Caco-2 (cell line): ENCODE results near the gene BCL3. TPM values are rescaled to one million over a fixed set of nuclear protein-coding genes. Genes with fewer than 3 reads are reported as not detected.
A peak's percentile ranks its signal among the peaks of the same experiment; 100 is the strongest.

ENCODE experiments used
- BruUV-seq: library from RNA; stranded (reverse); fragments of 400-500 nt; replicated peaks from 2 replicates; lab custom pipeline; 2021; lab: Mats Ljungman, UMichigan
- CTCF ChIA-PET: fragments of 300-600 bp; sonication (Branson Sonifier 250); formaldehyde crosslinking; loops from one replicate; lab custom pipeline; 2022; ENCODE audit warnings: antibody characterized with exemption; lab: Charles Lee
- POLR2A ChIA-PET: fragments of 300-600 bp; sonication (Branson Sonifier 250); formaldehyde crosslinking; loops from one replicate; lab custom pipeline; 2022; ENCODE audit warnings: antibody characterized with exemption; lab: Charles Lee
- DNase-seq, 2 experiments: peaks; one replicate each; pipeline versions ENCODE4 v3.0.0 to v3.0.0-alpha.2; 2020 to 2022
- H3K27me3 ChIP-seq: replicated peaks from 2 replicates; pipeline ENCODE4 v1.6.0; 2011; ENCODE audit warnings: low read length; ENCODE audit not compliant: control insufficient read depth, insufficient read depth
- H3K36me3 ChIP-seq: 2 replicates; pipeline ENCODE4 v1.5.1; 2011; ENCODE audit warnings: low read length; ENCODE audit not compliant: control insufficient read depth, insufficient read depth
- H3K4me1 ChIP-seq: fragments of 250-450 bp; sonication (Bioruptor Pico); 2 replicates; pipeline ENCODE4 v1.5.1; 2020; ENCODE audit warnings: mild to moderate bottlenecking
- H3K4me3 ChIP-seq: 2 replicates; pipeline ENCODE4 v1.5.1; 2011; ENCODE audit warnings: low read depth, mild to moderate bottlenecking, control low read depth, low read length
- H3K9me3 ChIP-seq: fragments of 250-450 bp; sonication (Bioruptor Pico); 2 replicates; pipeline ENCODE4 v1.5.1; 2020; ENCODE audit warnings: mild to moderate bottlenecking, moderate library complexity
- H3K27ac Mint-ChIP-seq: one replicate; pipeline ENCODE4 v1.8.0; 2022; ENCODE audit warnings: mixed read lengths; ENCODE audit not compliant: unreplicated experiment
- H3K27me3 Mint-ChIP-seq: one replicate; pipeline ENCODE4 v1.8.0; 2022; ENCODE audit warnings: mixed read lengths; ENCODE audit not compliant: insufficient read depth, unreplicated experiment
- H3K36me3 Mint-ChIP-seq: one replicate; pipeline ENCODE4 v1.8.0; 2022; ENCODE audit warnings: mild to moderate bottlenecking, mixed read lengths; ENCODE audit not compliant: insufficient read depth, unreplicated experiment
- H3K4me1 Mint-ChIP-seq: one replicate; pipeline ENCODE4 v1.8.0; 2022; ENCODE audit warnings: low read depth, mixed read lengths; ENCODE audit not compliant: unreplicated experiment
- H3K4me3 Mint-ChIP-seq: one replicate; pipeline ENCODE4 v1.8.0; 2022; ENCODE audit warnings: mild to moderate bottlenecking, moderate library complexity, mixed read lengths; ENCODE audit not compliant: unreplicated experiment
- H3K9me3 Mint-ChIP-seq: one replicate; pipeline ENCODE4 v1.8.0; 2022; ENCODE audit warnings: mixed read lengths; ENCODE audit not compliant: unreplicated experiment
- intact Hi-C: fragments of 100-400 bp; cut with micrococcal nuclease; formaldehyde crosslinking; loops from one replicate; pipeline ENCODE4 v1.10.0; 2022; ENCODE audit not compliant: unreplicated experiment
- total RNA-seq: library from RNA; stranded (reverse); gene quantifications from 2 replicates; pipeline ENCODE4 v1.2.3, GENCODE V29; 2022
- TF ChIP-seq, protein P1 (sequence below), 2 experiments: fragments of 200-600 bp in 1 of 2; IDR thresholded peaks; 1 replicate in 1 of 2; 2 replicates in 1 of 2; pipeline versions ENCODE4 v1.5.1 to v1.8.0; 2011 to 2022; ENCODE audit warnings: antibody characterized with exemption in 1 of 2, control low read depth in 1 of 2, inconsistent platforms in 1 of 2, low read depth in 1 of 2, low read length in 1 of 2, mild to moderate bottlenecking in 1 of 2, moderate library complexity in 1 of 2; ENCODE audit not compliant: insufficient read depth in 1 of 2, severe bottlenecking in 1 of 2, unreplicated experiment in 1 of 2

BCL3 gene
- total RNA-seq, 1 experiment from 2014 or later = 15.5 TPM

DNA sequence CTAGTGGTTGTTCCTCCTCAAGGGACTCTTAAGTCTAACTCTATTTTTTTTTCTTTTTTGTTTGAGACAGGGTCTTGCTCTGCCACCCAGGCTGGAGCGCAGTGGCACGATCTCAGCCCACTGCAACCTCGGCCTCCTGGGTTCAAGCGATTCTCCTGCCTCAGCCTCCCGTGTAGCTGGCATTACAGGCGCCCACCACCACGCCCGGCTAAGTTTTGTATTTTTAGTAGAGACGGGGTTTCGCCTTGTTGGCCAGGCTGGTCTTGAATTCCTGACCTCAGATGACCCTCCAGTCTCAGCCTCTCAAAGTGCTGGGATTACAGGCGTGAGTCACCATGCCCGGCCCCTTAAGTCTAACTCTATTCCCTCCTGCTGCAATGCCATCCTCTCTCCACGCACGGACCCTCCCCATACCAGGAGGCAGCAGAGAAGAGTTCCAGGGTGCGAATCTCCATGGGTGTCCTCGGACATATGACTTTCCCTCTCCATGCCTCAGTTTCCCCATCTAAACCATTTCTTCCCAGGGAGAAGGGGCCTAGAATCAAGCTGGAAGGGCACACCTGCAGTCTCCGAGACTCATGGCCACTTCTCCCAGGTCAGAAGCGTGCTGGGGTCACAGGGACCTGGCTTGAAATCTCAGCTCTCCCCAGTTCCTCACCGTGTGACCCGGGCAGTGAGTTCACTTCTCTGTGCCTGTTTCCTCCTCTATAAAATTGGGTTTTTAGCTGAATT lies 6.0 kb upstream of the BCL3 start:
- peak overlapping the region; percentile 44 for H3K4me3 Mint-ChIP-seq
- no peaks in the 10 kb centered on the region for H3K27me3 Mint-ChIP-seq

DNA sequence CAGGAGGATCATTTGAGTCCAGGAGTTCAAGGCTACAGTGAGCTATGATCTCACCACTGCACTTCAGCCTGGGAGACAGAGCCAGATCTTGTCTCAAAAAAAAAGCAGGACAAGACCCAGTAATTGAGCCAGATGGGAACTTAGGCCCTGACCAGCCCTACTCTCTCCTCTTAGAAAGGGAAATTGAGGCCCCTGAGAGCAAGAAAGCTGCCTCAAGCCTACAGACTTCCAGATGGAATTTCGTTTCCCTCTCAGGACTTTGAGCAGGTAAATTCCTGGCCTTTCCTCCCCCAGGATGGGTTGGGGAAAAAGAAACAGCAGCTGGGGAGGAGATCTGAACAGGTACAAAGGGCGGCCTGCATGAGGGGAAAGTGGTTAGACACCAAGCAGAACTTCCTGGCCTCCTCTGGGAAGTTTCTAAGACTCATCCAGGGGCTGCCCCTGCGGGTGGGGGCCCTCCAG lies 3.6 kb upstream of the BCL3 start:
- no peak overlapping the region for H3K4me3 Mint-ChIP-seq
- H3K4me1 Mint-ChIP-seq = peaks cover 39% of the 10 kb centered on the region
- H3K9me3 Mint-ChIP-seq = no peaks in the 10 kb centered on the region
- Histone ChIP-seq H3K4me3 (no peak overlapping the region), H3K9me3 (no peaks in the 10 kb centered on the region), H3K27me3 (no peaks in the 10 kb centered on the region), H3K4me1 (peaks cover 67% of the 10 kb centered on the region), H3K36me3 (no peaks in the 10 kb centered on the region)
- TF ChIP-seq, protein P1, sequence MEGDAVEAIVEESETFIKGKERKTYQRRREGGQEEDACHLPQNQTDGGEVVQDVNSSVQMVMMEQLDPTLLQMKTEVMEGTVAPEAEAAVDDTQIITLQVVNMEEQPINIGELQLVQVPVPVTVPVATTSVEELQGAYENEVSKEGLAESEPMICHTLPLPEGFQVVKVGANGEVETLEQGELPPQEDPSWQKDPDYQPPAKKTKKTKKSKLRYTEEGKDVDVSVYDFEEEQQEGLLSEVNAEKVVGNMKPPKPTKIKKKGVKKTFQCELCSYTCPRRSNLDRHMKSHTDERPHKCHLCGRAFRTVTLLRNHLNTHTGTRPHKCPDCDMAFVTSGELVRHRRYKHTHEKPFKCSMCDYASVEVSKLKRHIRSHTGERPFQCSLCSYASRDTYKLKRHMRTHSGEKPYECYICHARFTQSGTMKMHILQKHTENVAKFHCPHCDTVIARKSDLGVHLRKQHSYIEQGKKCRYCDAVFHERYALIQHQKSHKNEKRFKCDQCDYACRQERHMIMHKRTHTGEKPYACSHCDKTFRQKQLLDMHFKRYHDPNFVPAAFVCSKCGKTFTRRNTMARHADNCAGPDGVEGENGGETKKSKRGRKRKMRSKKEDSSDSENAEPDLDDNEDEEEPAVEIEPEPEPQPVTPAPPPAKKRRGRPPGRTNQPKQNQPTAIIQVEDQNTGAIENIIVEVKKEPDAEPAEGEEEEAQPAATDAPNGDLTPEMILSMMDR (IDR thresholded peaks at IDR 0.05; ENCODE audit: insufficient read depth in 1 of 2, low read depth in 1 of 2, low read length in 1 of 2, severe bottlenecking in 1 of 2, unreplicated experiment in 1 of 2) = no peak
- BruUV-seq = no TSS peak
- DNase-seq = peak in 1 of 2 experiments; percentile 70
- peaks cover 22% of the 10 kb centered on the region for H3K36me3 Mint-ChIP-seq
- ChIA-PET POLR2A (interaction anchor here (0.6 kb wide), 1 partner anchor 29 kb away, joined by 3 read pairs; no protein-coding TSS in a partner anchor), CTCF (interaction anchor here (2.0 kb wide), 1 partner anchor 26 kb away, joined by 6 read pairs; no protein-coding TSS in a partner anchor)
- intact Hi-C loops = no loop called here
- no peaks in the 10 kb centered on the region for H3K27me3 Mint-ChIP-seq
- H3K27ac Mint-ChIP-seq = peak overlapping the region; percentile 84

More for the DNA sequence above, 6.0 kb upstream of the BCL3 start:
- no peaks in the 10 kb centered on the region for H3K36me3 ChIP-seq
- H3K4me3 ChIP-seq = no peak overlapping the region
- no TSS peak for BruUV-seq
- Mint-ChIP-seq H3K27ac (peak overlapping the region; percentile 97), H3K9me3 (no peaks in the 10 kb centered on the region), H3K4me1 (peaks cover 33% of the 10 kb centered on the region), H3K36me3 (peaks cover 18% of the 10 kb centered on the region)
- ChIA-PET CTCF (interaction anchor here (0.7 to 2.5 kb wide), 2 partner anchors 19 to 28 kb away, joined by 3 to 9 read pairs; no protein-coding TSS in a partner anchor), POLR2A (interaction anchor here (0.5 kb wide), 2 partner anchors 94 to 103 kb away, joined by 3 read pairs; partner anchors contain the start of gene NECTIN2)
- intact Hi-C loops = loop anchor here (1.0 kb wide), 1 partner anchor 18 kb away; no protein-coding TSS in a partner anchor
- H3K4me1 ChIP-seq = peaks cover 68% of the 10 kb centered on the region
- H3K27me3 ChIP-seq = no peaks in the 10 kb centered on the region
- TF ChIP-seq, protein P1 (IDR thresholded peaks at IDR 0.05; ENCODE audit: insufficient read depth in 1 of 2, low read depth in 1 of 2, low read length in 1 of 2, severe bottlenecking in 1 of 2, unreplicated experiment in 1 of 2) = no peak
- DNase-seq = no peak
- H3K9me3 ChIP-seq = no peaks in the 10 kb centered on the region

DNA sequence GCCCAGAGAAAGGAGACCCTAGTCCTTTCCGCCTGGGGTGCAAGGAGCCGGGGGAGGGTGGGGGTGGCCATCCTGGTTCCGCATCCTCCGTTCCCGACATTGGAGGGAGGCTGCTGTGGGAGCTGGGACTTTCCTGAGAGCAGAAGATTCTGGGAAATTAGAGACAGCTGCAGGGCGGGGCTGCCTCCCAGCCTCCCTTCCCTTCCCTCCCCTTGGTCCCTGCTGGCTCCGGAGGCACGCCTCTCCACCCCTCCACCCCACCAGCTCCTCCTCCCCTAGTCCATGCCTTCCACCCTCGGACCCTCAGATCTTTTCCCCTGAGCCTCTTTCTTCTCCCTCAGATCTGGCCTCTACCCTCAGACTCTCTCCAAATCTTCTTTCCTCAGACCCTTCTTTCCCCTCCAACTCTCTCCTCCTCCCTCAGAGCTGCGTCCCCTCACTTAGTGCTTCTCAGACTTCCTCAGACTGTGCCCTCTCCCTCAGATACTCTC lies 3.1 kb upstream of the BCL3 start:
- peak in 1 of 2 experiments; percentile 72 for DNase-seq
- BruUV-seq = no TSS peak
- POLR2A ChIA-PET = interaction anchor here (0.6 kb wide), 1 partner anchor 28 kb away, joined by 3 read pairs; no protein-coding TSS in a partner anchor
- intact Hi-C loops = no loop called here
- Histone ChIP-seq H3K36me3 (no peaks in the 10 kb centered on the region), H3K4me1 (peaks cover 64% of the 10 kb centered on the region), H3K27me3 (no peaks in the 10 kb centered on the region), H3K9me3 (no peaks in the 10 kb centered on the region), H3K4me3 (no peak overlapping the region)
- Mint-ChIP-seq H3K4me1 (peaks cover 39% of the 10 kb centered on the region), H3K4me3 (peak overlapping the region; percentile 55), H3K36me3 (peaks cover 22% of the 10 kb centered on the region), H3K9me3 (no peaks in the 10 kb centered on the region), H3K27ac (peak overlapping the region; percentile 84), H3K27me3 (no peaks in the 10 kb centered on the region)
- TF ChIP-seq, protein P1 (IDR thresholded peaks at IDR 0.05; ENCODE audit: insufficient read depth in 1 of 2, low read depth in 1 of 2, low read length in 1 of 2, severe bottlenecking in 1 of 2, unreplicated experiment in 1 of 2) = no peak
- CTCF ChIA-PET = interaction anchor here (0.6 to 2.0 kb wide), 2 partner anchors 25 to 173 kb away, joined by 6 read pairs; no protein-coding TSS in a partner anchor
